ENCODE measurements around the gene CNNM4. TPM values are rescaled to one million over a fixed set of nuclear protein-coding genes. Genes with fewer than 3 reads are reported as not detected.
"Not testable (repeated sequence)": the region's sequence is repeated elsewhere in the genome, so short reads cannot be mapped to it uniquely, and the experiment has no call there.

The CNNM4 gene
- total RNA-seq, 2 experiments from 2014 or later: 5.1 to 5.8 TPM

GRCh38 chr2:96802721-96803120 lies 42.0 kb downstream of the CNNM4 start:
- no peak overlapping the region for H3K27ac Mint-ChIP-seq
- POLR2A ChIA-PET: interaction anchor here (0.5 kb wide), 1 partner anchor 11 kb away, joined by 3 read pairs; no protein-coding TSS in a partner anchor

GRCh38 chr2:96804986-96805385 lies 44.3 kb downstream of the CNNM4 start:
- Mint-ChIP-seq H3K27me3 (no peaks in the 10 kb centered on the region), H3K27ac (no peak overlapping the region), H3K36me3 (ENCODE audit: low read depth) (no peaks in the 10 kb centered on the region), H3K9me3 (no peaks in the 10 kb centered on the region), H3K4me1 (ENCODE audit: low read depth) (peaks cover 14% of the 10 kb centered on the region), H3K4me3 (no peak overlapping the region)
- ATAC-seq (no peak), DNase-seq (no peak)
- ChIA-PET POLR2A (no interaction called here), CTCF (interaction anchor here (0.5 to 1.6 kb wide), 3 partner anchors 20 to 41 kb away, joined by 3 to 5 read pairs (median 3); no protein-coding TSS in a partner anchor)
- TF ChIP-seq CTCF (IDR thresholded peaks at IDR 0.05): no peak
- intact Hi-C loops (cut with micrococcal nuclease): no loop called here

More at GRCh38 chr2:96802721-96803120, 42.0 kb downstream of the CNNM4 start:
- no peak overlapping the region for H3K4me3 Mint-ChIP-seq
- no peaks in the 10 kb centered on the region for H3K9me3 Mint-ChIP-seq
- CTCF ChIA-PET: interaction anchor here (1.6 to 2.8 kb wide), 2 partner anchors 39 to 42 kb away, joined by 10 read pairs; partner anchors contain the start of gene CNNM4
- no peaks in the 10 kb centered on the region for H3K36me3 Mint-ChIP-seq (ENCODE audit: low read depth)
- DNase-seq (no peak), ATAC-seq (no peak)
- intact Hi-C loops (cut with micrococcal nuclease): no loop called here
- H3K27me3 Mint-ChIP-seq: no peaks in the 10 kb centered on the region
- peaks cover 14% of the 10 kb centered on the region for H3K4me1 Mint-ChIP-seq (ENCODE audit: low read depth)
- TF ChIP-seq CTCF (IDR thresholded peaks at IDR 0.05): no peak

- H3K9me3 Mint-ChIP-seq; H3K36me3 Mint-ChIP-seq (ENCODE audit: low read depth); H3K4me3 Mint-ChIP-seq; CTCF ChIA-PET; ATAC-seq; H3K27me3 Mint-ChIP-seq; DNase-seq; H3K27ac Mint-ChIP-seq; intact Hi-C loops (cut with micrococcal nuclease): not testable (repeated sequence)
- POLR2A ChIA-PET: interaction anchor here (1.6 kb wide), 1 partner anchor 190 kb away, joined by 4 read pairs; no protein-coding TSS in a partner anchor
- H3K4me1 Mint-ChIP-seq (ENCODE audit: low read depth): peaks cover 14% of the 10 kb centered on the region
Observed at GRCh38 chr2:96805946-96806345, 45.2 kb downstream of the CNNM4 start.

GRCh38 chr2:96806468-96807126 lies 45.9 kb downstream of the CNNM4 start:
- DNase-seq (no peak), ATAC-seq (peak; percentile 51)
- TF ChIP-seq CTCF (IDR thresholded peaks at IDR 0.05): no peak

GRCh38 chr2:96807127-96807471 lies 46.4 kb downstream of the CNNM4 start:
- no peaks in the 10 kb centered on the region for H3K27me3 Mint-ChIP-seq
- no peaks in the 10 kb centered on the region for H3K9me3 Mint-ChIP-seq
- CTCF ChIA-PET: interaction anchor here (1.0 to 1.4 kb wide), 3 partner anchors 9 to 50 kb away, joined by 3 to 4 read pairs (median 4); partner anchors contain the start of genes ANKRD39 and CNNM3
- H3K36me3 Mint-ChIP-seq (ENCODE audit: low read depth): no peaks in the 10 kb centered on the region
- H3K4me3 Mint-ChIP-seq: peak overlapping the region; percentile 14
- intact Hi-C loops (cut with micrococcal nuclease): no loop called here
- H3K4me1 Mint-ChIP-seq (ENCODE audit: low read depth): peaks cover 14% of the 10 kb centered on the region
- POLR2A ChIA-PET: interaction anchor here (1.6 kb wide), 1 partner anchor 191 kb away, joined by 4 read pairs; no protein-coding TSS in a partner anchor
- TF ChIP-seq CTCF (IDR thresholded peaks at IDR 0.05): no peak
- DNase-seq: no peak
- peak overlapping the region; percentile 71 for H3K27ac Mint-ChIP-seq
- no peak for ATAC-seq

More at GRCh38 chr2:96806468-96807126, 45.9 kb downstream of the CNNM4 start:
- H3K27ac Mint-ChIP-seq: peak overlapping the region; percentile 71
- no peaks in the 10 kb centered on the region for H3K36me3 Mint-ChIP-seq (ENCODE audit: low read depth)
- H3K27me3 Mint-ChIP-seq: no peaks in the 10 kb centered on the region
- intact Hi-C loops (cut with micrococcal nuclease): no loop called here
- no peaks in the 10 kb centered on the region for H3K9me3 Mint-ChIP-seq
- H3K4me1 Mint-ChIP-seq (ENCODE audit: low read depth): peaks cover 14% of the 10 kb centered on the region
- ChIA-PET POLR2A (interaction anchor here (1.6 kb wide), 1 partner anchor 190 kb away, joined by 4 read pairs; no protein-coding TSS in a partner anchor), CTCF (interaction anchor here (1.0 to 1.4 kb wide), 3 partner anchors 10 to 51 kb away, joined by 3 to 4 read pairs (median 4); partner anchors contain the start of genes ANKRD39 and CNNM3)
- peak overlapping the region; percentile 14 for H3K4me3 Mint-ChIP-seq

Data from activated CD8-positive, alpha-beta T cell treated with anti-CD3 and anti-CD28 coated beads for 36 hours (primary cell).